K562 (cell line): Measurements from ENCODE around the gene TMLHE. TPM values are rescaled to one million over a fixed set of nuclear protein-coding genes. Genes with fewer than 3 reads are reported as not detected.

Experiments used
- ATF1 ChIP-seq, 2 experiments: fragments of 450-650 bp in 1 of 2; IDR thresholded peaks; 2 replicates each; pipeline ENCODE4 v1.6.1; 2016; ENCODE audit warnings: missing compliant biosample characterization in 1 of 2, missing genetic modification characterization in 1 of 2
- ATF7 ChIP-seq: fragments of 450-650 bp; IDR thresholded peaks from 2 replicates; pipeline ENCODE4 v1.7.1; 2014; ENCODE audit warnings: mild to moderate bottlenecking, moderate library complexity
- GABPA ChIP-seq: fragments of 200-800 bp; sonication (Bioruptor generic); conservative IDR thresholded peaks from 2 replicates; pipeline ENCODE4 v1.6.1; 2016; ENCODE audit warnings: low read depth, missing genetic modification characterization, missing compliant biosample characterization
- L3MBTL2 ChIP-seq: fragments of 450-650 bp; IDR thresholded peaks from 2 replicates; pipeline ENCODE4 v1.6.1; 2016; ENCODE audit warnings: mild to moderate bottlenecking, moderate library complexity
- MEF2A ChIP-seq: IDR thresholded peaks from 2 replicates; pipeline ENCODE4 v1.6.1; 2011; ENCODE audit warnings: low read depth, mild to moderate bottlenecking, low read length, moderate library complexity; ENCODE audit not compliant: control insufficient read depth
- MYNN ChIP-seq, 2 experiments: sonication (generic); formaldehyde crosslinking in 1 of 2; IDR thresholded peaks; 2 replicates each; pipeline versions ENCODE4 v1.5.0 to v1.6.1; 2016 to 2020; ENCODE audit warnings: antibody characterized with exemption in 1 of 2, missing genetic modification reagents in 1 of 2
- NCOA6 ChIP-seq: fragments of 450-650 bp; IDR thresholded peaks from 2 replicates; pipeline ENCODE4 v1.6.1; 2017; ENCODE audit warnings: mild to moderate bottlenecking
- NFRKB ChIP-seq: fragments of 450-650 bp; IDR thresholded peaks from 2 replicates; pipeline ENCODE4 v1.6.1; 2016; ENCODE audit warnings: low read depth
- POLR2A ChIP-seq: fragments of 450-650 bp; conservative IDR thresholded peaks from 2 replicates; pipeline ENCODE4 v1.6.1; 2016
- POLR2B ChIP-seq: fragments of 450-650 bp; IDR thresholded peaks from 2 replicates; pipeline ENCODE4 v1.6.1; 2018; ENCODE audit warnings: low read depth; ENCODE audit not compliant: partially characterized antibody
- POLR2H ChIP-seq: IDR thresholded peaks from 2 replicates; pipeline ENCODE4 v1.6.1; 2016; ENCODE audit warnings: missing genetic modification characterization, low read depth, mild to moderate bottlenecking, control low read depth, missing compliant biosample characterization, moderate library complexity
- SREBF1 ChIP-seq: fragments of 150-350 bp; IDR thresholded peaks from 2 replicates; pipeline ENCODE4 v1.6.1; 2014; ENCODE audit warnings: antibody characterized with exemption, low read depth, low read length, borderline replicate concordance
- TEAD1 ChIP-seq, 2 experiments: fragments of 450-650 bp in 1 of 2; sonication (generic) in 1 of 2; formaldehyde crosslinking; IDR thresholded peaks; 2 replicates each; pipeline versions ENCODE4 v1.4.0 to v1.8.0; 2020 to 2022; ENCODE audit warnings: mild to moderate bottlenecking in 2 of 2, missing genetic modification reagents in 1 of 2
- TOE1 ChIP-seq, 2 experiments: fragments of 450-650 bp in 1 of 2; sonication (generic) in 1 of 2; formaldehyde crosslinking in 1 of 2; IDR thresholded peaks; 2 replicates each; pipeline versions ENCODE4 v1.7.1 to v1.8.0; 2016 to 2022; ENCODE audit warnings: borderline replicate concordance in 2 of 2, mild to moderate bottlenecking in 2 of 2, antibody characterized with exemption in 1 of 2, inconsistent platforms in 1 of 2, low read depth in 1 of 2, missing genetic modification reagents in 1 of 2, moderate library complexity in 1 of 2
- ZNF175 ChIP-seq: fragments of 200-800 bp; sonication (Bioruptor generic); IDR thresholded peaks from 2 replicates; pipeline ENCODE4 v1.6.1; 2016; ENCODE audit warnings: low read depth, mild to moderate bottlenecking, missing genetic modification characterization, missing compliant biosample characterization
- ZNF444 ChIP-seq: fragments of 250-450 bp; sonication (Bioruptor Pico); IDR thresholded peaks from 2 replicates; pipeline ENCODE4 v1.4.0; 2020; ENCODE audit warnings: mild to moderate bottlenecking, moderate library complexity
- polyA plus RNA-seq, 8 experiments: library from polyadenylated mRNA; depleted of rRNA in 4 of 8; stranded (reverse) in 5 of 8; unstranded in 3 of 8; fragments of >200 nt; fragmentation: Nextera tagmentation in 2 of 8; fragmentation: Illumina TruSeq in 1 of 8; extraction: Ambion mirVana in 2 of 8; extraction: Trizol in 1 of 8; gene quantifications; 2 replicates each; pipeline versions ENCODE4 v1.2.1 to v1.2.3, GENCODE V29; 2011 to 2014; ENCODE audit warnings: inconsistent platforms in 1 of 8, missing spikeins in 1 of 8
- total RNA-seq, 7 experiments: library from RNA; depleted of rRNA in 6 of 7; stranded (reverse); fragments of >200 nt in 6 of 7; fragmentation: Illumina TruSeq in 2 of 7; extraction: Trizol in 2 of 7; gene quantifications; 2 replicates each; pipeline versions ENCODE4 v1.2.1 to v1.2.3, GENCODE V29; 2011 to 2021; ENCODE audit warnings: low replicate concordance in 1 of 7
- TF ChIP-seq, protein P1 (sequence below): sonication (generic); formaldehyde crosslinking; IDR thresholded peaks from 2 replicates; pipeline ENCODE4 v1.8.0; 2022; ENCODE audit warnings: missing genetic modification reagents, mild to moderate bottlenecking, moderate library complexity, borderline replicate concordance
- TF ChIP-seq, protein P2 (sequence below): fragments of 450-650 bp; IDR thresholded peaks from 2 replicates; pipeline ENCODE4 v1.6.1; 2018; ENCODE audit not compliant: partially characterized antibody

Gene TMLHE
- total and polyA plus RNA-seq, 9 of the 15 experiments (the other 6 are each of a cell fraction or from before 2014, with no cell fraction given) = 6.5 to 34.3 (median 17.9) TPM

DNA sequence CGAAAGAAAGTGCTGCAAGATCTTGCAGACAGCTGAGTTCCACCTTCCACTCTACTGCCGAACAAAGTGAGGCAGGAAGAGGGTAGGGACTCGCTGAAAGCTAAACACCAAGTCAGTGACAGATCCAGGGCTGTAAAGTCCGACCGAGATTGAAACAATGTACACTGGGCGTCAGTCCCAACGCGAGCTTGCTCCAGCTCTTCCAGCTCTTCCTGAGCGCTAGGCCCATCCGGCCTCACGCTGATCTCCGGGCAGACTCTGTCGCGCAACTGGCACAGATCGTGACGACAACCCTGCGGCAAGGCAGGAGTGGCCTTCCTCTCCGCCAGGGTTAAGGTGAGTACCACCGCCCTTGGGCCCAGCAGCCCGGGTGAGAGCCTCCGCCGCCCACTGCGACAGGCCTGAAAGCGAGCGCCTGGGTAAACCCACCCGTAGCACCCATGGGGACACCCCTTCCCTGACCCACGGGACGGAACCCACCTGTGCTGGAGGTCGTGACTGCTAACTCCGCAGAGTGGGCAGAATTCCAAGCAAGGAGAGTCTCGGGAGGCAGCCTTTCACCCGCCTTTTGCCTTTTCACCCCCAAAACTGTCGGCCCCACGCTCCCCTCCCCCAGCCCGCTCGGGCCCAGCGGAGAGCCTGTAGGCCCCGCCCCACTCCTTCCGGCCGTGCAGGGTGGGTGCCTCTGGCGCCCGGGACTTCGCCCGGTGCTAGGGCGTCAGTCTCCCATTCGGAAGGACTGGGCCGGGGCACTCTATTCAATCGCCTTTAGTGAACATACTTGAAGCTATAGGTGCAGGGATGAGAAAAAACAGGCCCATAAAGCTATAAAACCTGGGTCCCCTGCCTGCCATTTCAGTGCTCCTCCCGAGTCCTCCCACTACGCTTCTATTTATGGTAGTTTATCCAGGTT lies at the start of gene TMLHE, which contains the start of gene SPRY3 (continued):
- TF ChIP-seq, protein P1, sequence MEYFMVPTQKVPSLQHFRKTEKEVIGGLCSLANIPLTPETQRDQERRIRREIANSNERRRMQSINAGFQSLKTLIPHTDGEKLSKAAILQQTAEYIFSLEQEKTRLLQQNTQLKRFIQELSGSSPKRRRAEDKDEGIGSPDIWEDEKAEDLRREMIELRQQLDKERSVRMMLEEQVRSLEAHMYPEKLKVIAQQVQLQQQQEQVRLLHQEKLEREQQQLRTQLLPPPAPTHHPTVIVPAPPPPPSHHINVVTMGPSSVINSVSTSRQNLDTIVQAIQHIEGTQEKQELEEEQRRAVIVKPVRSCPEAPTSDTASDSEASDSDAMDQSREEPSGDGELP (CRISPR knock-in tag) = peak; percentile 50; the same call in 1 of the 2 replicates
- 0 out of 2 replicates have a peak, but pooled peaks have one; percentile 22 for TF ChIP-seq ATF7
- TF ChIP-seq ATF1 (CRISPR knock-in tag; IDR thresholded peaks at IDR 0.05) = no peak
- TF ChIP-seq ATF1 (tag; IDR thresholded peaks at IDR 0.05) = peak; percentile 35; the same call in 1 of the 2 replicates
- peak; percentile 45 for TF ChIP-seq POLR2B
- TF ChIP-seq TOE1 (IDR thresholded peaks at IDR 0.05; ENCODE audit: borderline replicate concordance) = 0 out of 2 replicates have a peak, but pooled peaks have one; percentile 28
- no peak for TF ChIP-seq TOE1 (CRISPR knock-in tag; IDR thresholded peaks at IDR 0.05; ENCODE audit: borderline replicate concordance, low read depth)
- TF ChIP-seq SREBF1 = no peak
- no peak for TF ChIP-seq ZNF444 (CRISPR knock-in tag)
- peak; percentile 46; the same call in 1 of the 2 replicates for TF ChIP-seq L3MBTL2
- TF ChIP-seq MEF2A = 0 out of 2 replicates have a peak, but pooled peaks have one; percentile 7
- TF ChIP-seq NCOA6 = no peak
- TF ChIP-seq MYNN (IDR thresholded peaks at IDR 0.05) = 0 out of 2 replicates have a peak, but pooled peaks have one; percentile 9
- TF ChIP-seq MYNN (CRISPR knock-in tag; IDR thresholded peaks at IDR 0.05) = no peak
- TF ChIP-seq ZNF175 (CRISPR knock-in tag) = 0 out of 2 replicates have a peak, but pooled peaks have one; percentile 31
- TF ChIP-seq, protein P2, sequence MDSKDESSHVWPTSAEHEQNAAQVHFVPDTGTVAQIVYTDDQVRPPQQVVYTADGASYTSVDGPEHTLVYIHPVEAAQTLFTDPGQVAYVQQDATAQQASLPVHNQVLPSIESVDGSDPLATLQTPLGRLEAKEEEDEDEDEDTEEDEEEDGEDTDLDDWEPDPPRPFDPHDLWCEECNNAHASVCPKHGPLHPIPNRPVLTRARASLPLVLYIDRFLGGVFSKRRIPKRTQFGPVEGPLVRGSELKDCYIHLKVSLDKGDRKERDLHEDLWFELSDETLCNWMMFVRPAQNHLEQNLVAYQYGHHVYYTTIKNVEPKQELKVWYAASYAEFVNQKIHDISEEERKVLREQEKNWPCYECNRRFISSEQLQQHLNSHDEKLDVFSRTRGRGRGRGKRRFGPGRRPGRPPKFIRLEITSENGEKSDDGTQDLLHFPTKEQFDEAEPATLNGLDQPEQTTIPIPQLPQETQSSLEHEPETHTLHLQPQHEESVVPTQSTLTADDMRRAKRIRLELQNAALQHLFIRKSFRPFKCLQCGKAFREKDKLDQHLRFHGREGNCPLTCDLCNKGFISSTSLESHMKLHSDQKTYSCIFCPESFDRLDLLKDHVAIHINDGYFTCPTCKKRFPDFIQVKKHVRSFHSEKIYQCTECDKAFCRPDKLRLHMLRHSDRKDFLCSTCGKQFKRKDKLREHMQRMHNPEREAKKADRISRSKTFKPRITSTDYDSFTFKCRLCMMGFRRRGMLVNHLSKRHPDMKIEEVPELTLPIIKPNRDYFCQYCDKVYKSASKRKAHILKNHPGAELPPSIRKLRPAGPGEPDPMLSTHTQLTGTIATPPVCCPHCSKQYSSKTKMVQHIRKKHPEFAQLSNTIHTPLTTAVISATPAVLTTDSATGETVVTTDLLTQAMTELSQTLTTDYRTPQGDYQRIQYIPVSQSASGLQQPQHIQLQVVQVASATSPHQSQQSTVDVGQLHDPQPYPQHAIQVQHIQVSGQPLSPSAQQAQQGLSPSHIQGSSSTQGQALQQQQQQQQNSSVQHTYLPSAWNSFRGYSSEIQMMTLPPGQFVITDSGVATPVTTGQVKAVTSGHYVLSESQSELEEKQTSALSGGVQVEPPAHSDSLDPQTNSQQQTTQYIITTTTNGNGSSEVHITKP = peak; percentile 89
- TF ChIP-seq TEAD1 (CRISPR knock-in tag; IDR thresholded peaks at IDR 0.05) = 0 out of 4 replicates have a peak, but pooled peaks of 1 of the 2 experiments have one; percentile 32
- TF ChIP-seq POLR2A = peak; percentile 78
- TF ChIP-seq POLR2H (tag) = peak; percentile 41; the same call in 1 of the 2 replicates
- peak; percentile 51; the same call in 1 of the 2 replicates for TF ChIP-seq NFRKB
- peak; percentile 80 for TF ChIP-seq GABPA (tag)
